OCI-LY7 (cell line): ENCODE results near the gene KLRF1. TPM values are rescaled to one million over a fixed set of nuclear protein-coding genes. Genes with fewer than 3 reads are reported as not detected.

ENCODE experiments used
- BruUV-seq: library from RNA; stranded (reverse); fragments of 400-500 nt; replicated peaks from 2 replicates; lab custom pipeline; 2021; lab: Mats Ljungman, UMichigan
- CTCF ChIA-PET: fragments of 300-600 bp; sonication (Branson Sonifier 250); formaldehyde crosslinking; loops from one replicate; lab custom pipeline; 2022; ENCODE audit warnings: antibody characterized with exemption; ENCODE audit not compliant: unreplicated experiment; lab: Charles Lee
- POLR2A ChIA-PET: fragments of 300-600 bp; sonication (Branson Sonifier 250); formaldehyde crosslinking; loops from one replicate; lab custom pipeline; 2022; ENCODE audit warnings: antibody characterized with exemption; lab: Charles Lee
- DNase-seq: peaks from one replicate; pipeline ENCODE4 v3.0.0-alpha.2; 2015; ENCODE audit warnings: low spot score
- H2AFZ ChIP-seq: fragments of 200-600 bp; sonication (generic), shearing (Covaris generic); 2 replicates; pipeline ENCODE4 v1.6.1; 2014; ENCODE audit warnings: mild to moderate bottlenecking, antibody characterized with exemption, low read length, moderate library complexity
- H3K27ac ChIP-seq: fragments of 200-600 bp; sonication (generic); 2 replicates; pipeline ENCODE4 v1.5.1; 2014; ENCODE audit warnings: mixed run types, low read depth, mild to moderate bottlenecking, moderate library complexity, low read length, inconsistent platforms; ENCODE audit not compliant: poor library complexity, severe bottlenecking
- H3K36me3 ChIP-seq: fragments of 200-600 bp; sonication (generic); 2 replicates; pipeline ENCODE4 v1.6.1; 2014; ENCODE audit warnings: mild to moderate bottlenecking, antibody characterized with exemption, low read length, moderate library complexity, mixed read lengths; ENCODE audit not compliant: insufficient read depth
- H3K4me1 ChIP-seq: fragments of 200-600 bp; sonication (generic); 2 replicates; pipeline ENCODE4 v1.5.1; 2014; ENCODE audit warnings: mild to moderate bottlenecking, low read length; ENCODE audit not compliant: insufficient read depth, poor library complexity, severe bottlenecking
- H3K4me2 ChIP-seq: fragments of 200-600 bp; sonication (generic); 2 replicates; pipeline ENCODE4 v1.6.1; 2014; ENCODE audit warnings: mild to moderate bottlenecking, low read length
- H3K4me3 ChIP-seq: fragments of 200-600 bp; sonication (generic); 2 replicates; pipeline ENCODE4 v1.5.1; 2014; ENCODE audit warnings: mild to moderate bottlenecking, low read depth, low read length; ENCODE audit not compliant: poor library complexity, severe bottlenecking
- H3K79me2 ChIP-seq: fragments of 200-600 bp; sonication (generic); 2 replicates; pipeline ENCODE4 v1.6.1; 2016; ENCODE audit warnings: low read depth, mild to moderate bottlenecking, low read length, moderate library complexity, mixed read lengths; ENCODE audit not compliant: insufficient read depth
- H3K9me2 ChIP-seq: fragments of 200-600 bp; sonication (generic); 2 replicates; pipeline ENCODE4 v1.6.1; 2016; ENCODE audit warnings: mild to moderate bottlenecking, low read length, mixed read lengths; ENCODE audit not compliant: insufficient read depth
- H3K9me3 ChIP-seq: fragments of 200-600 bp; sonication (generic); 2 replicates; pipeline ENCODE4 v1.6.1; 2014; ENCODE audit warnings: mild to moderate bottlenecking, mixed run types, low read length, mixed read lengths
- H4K20me1 ChIP-seq: fragments of 200-600 bp; sonication (generic); 2 replicates; pipeline ENCODE4 v1.6.1; 2014; ENCODE audit warnings: mild to moderate bottlenecking, antibody characterized with exemption, low read length, moderate library complexity, mixed read lengths; ENCODE audit not compliant: insufficient read depth
- CTCF ChIP-seq: fragments of 200-600 bp; sonication (generic); conservative IDR thresholded peaks from 2 replicates; pipeline ENCODE4 v1.5.1; 2014; ENCODE audit warnings: mild to moderate bottlenecking, antibody characterized with exemption, low read length, moderate library complexity, mixed read lengths
- EZH2phosphoT487 ChIP-seq: fragments of 200-600 bp; sonication (generic); IDR thresholded peaks from 2 replicates; pipeline ENCODE4 v1.6.1; 2018; ENCODE audit warnings: low read depth, borderline replicate concordance, mild to moderate bottlenecking, mixed run types, antibody characterized with exemption, low read length, moderate library complexity, mixed read lengths
- intact Hi-C: fragments of 100-400 bp; cut with micrococcal nuclease; formaldehyde crosslinking; loops from one replicate; pipeline ENCODE4 v1.10.0; 2022; ENCODE audit not compliant: unreplicated experiment
- total RNA-seq, 2 experiments: library from RNA; depleted of rRNA in 1 of 2; stranded (reverse); fragments of >200 nt in 1 of 2; shearing (Covaris generic) in 1 of 2; gene quantifications; 2 replicates each; pipeline ENCODE4 v1.2.3, GENCODE V29; 2014 to 2022

KLRF1 gene
- total RNA-seq, 2 experiments from 2014 or later, result not detected

- Histone ChIP-seq H3K9me3 (no peaks in the 10 kb centered on the region), H4K20me1 (no peaks in the 10 kb centered on the region), H3K4me3 (no peak overlapping the region), H3K79me2 (no peaks in the 10 kb centered on the region), H2AFZ (no peak overlapping the region), H3K36me3 (no peaks in the 10 kb centered on the region), H3K9me2 (no peaks in the 10 kb centered on the region), H3K4me2 (no peak overlapping the region), H3K4me1 (peaks cover 7% of the 10 kb centered on the region), H3K27ac (no peak overlapping the region)
- intact Hi-C loops, result no loop called here
- DNase-seq, result no peak
- POLR2A ChIA-PET, result interaction anchor here (0.7 to 0.9 kb wide), 2 partner anchors 23 to 58 kb away, joined by 3 read pairs; no protein-coding TSS in a partner anchor
- BruUV-seq, result no TSS peak
- CTCF ChIA-PET, result no interaction called here
- TF ChIP-seq EZH2phosphoT487, result no peak
- TF ChIP-seq CTCF, result no peak
These were observed 17.9 kb upstream of the KLRF1 start for GRCh38 chr12:9809338-9809737.

GRCh38 chr12:9809866-9810265 is 17.4 kb upstream of the KLRF1 start:
- TF ChIP-seq CTCF (no peak), EZH2phosphoT487 (no peak)
- Histone ChIP-seq H3K4me1 (peaks cover 7% of the 10 kb centered on the region), H3K9me3 (no peaks in the 10 kb centered on the region), H3K4me2 (no peak overlapping the region), H3K9me2 (no peaks in the 10 kb centered on the region), H2AFZ (no peak overlapping the region), H3K27ac (no peak overlapping the region), H4K20me1 (no peaks in the 10 kb centered on the region), H3K4me3 (no peak overlapping the region), H3K79me2 (no peaks in the 10 kb centered on the region), H3K36me3 (no peaks in the 10 kb centered on the region)
- BruUV-seq, result no TSS peak
- DNase-seq, result no peak
- intact Hi-C loops, result loop anchor here (5.0 kb wide), 1 partner anchor 332 kb away; no protein-coding TSS in a partner anchor
- CTCF ChIA-PET, result no interaction called here
- POLR2A ChIA-PET, result interaction anchor here (0.7 kb wide), 1 partner anchor 22 kb away, joined by 3 read pairs; no protein-coding TSS in a partner anchor

- H3K4me2 ChIP-seq, result no peak overlapping the region
- H3K27ac ChIP-seq, result no peak overlapping the region
- H3K4me3 ChIP-seq, result no peak overlapping the region
- no peaks in the 10 kb centered on the region for H3K79me2 ChIP-seq
- H3K36me3 ChIP-seq, result no peaks in the 10 kb centered on the region
- no TSS peak for BruUV-seq
- no peaks in the 10 kb centered on the region for H4K20me1 ChIP-seq
- TF ChIP-seq EZH2phosphoT487 (no peak), CTCF (no peak)
- peaks cover 7% of the 10 kb centered on the region for H3K4me1 ChIP-seq
- DNase-seq, result no peak
- intact Hi-C loops, result loop anchor here (5.0 kb wide), 1 partner anchor 332 kb away; no protein-coding TSS in a partner anchor
- no peaks in the 10 kb centered on the region for H3K9me3 ChIP-seq
- POLR2A ChIA-PET, result no interaction called here
- H2AFZ ChIP-seq, result no peak overlapping the region
- H3K9me2 ChIP-seq, result no peaks in the 10 kb centered on the region
- CTCF ChIA-PET, result no interaction called here
These were observed 16.6 kb upstream of the KLRF1 start for GRCh38 chr12:9810671-9811070.
